HepG2 (cell line): ENCODE measurements around the gene ACSF3. TPM values are rescaled to one million over a fixed set of nuclear protein-coding genes. Genes with fewer than 3 reads are reported as not detected.

Source experiments
- AKAP8 ChIP-seq: sonication (generic); formaldehyde crosslinking; IDR thresholded peaks from 2 replicates; pipeline ENCODE4 v1.5.1; 2020; ENCODE audit warnings: mild to moderate bottlenecking, missing genetic modification reagents
- ATF5 ChIP-seq: sonication (generic); formaldehyde crosslinking; IDR thresholded peaks from 2 replicates; pipeline ENCODE4 v1.4.0; 2020; ENCODE audit warnings: mild to moderate bottlenecking, low read depth, missing genetic modification reagents
- ATF7 ChIP-seq, 2 experiments: fragments of 450-650 bp in 1 of 2; sonication (generic) in 1 of 2; formaldehyde crosslinking in 1 of 2; IDR thresholded peaks; 2 replicates each; pipeline versions ENCODE4 v1.4.0 to v1.6.1; 2016 to 2020; ENCODE audit warnings: antibody characterized with exemption in 1 of 2, mild to moderate bottlenecking in 1 of 2, missing genetic modification reagents in 1 of 2
- ELF1 ChIP-seq: sonication (generic); formaldehyde crosslinking; IDR thresholded peaks from 2 replicates; pipeline ENCODE4 v1.4.0; 2020; ENCODE audit warnings: missing genetic modification reagents
- HES4 ChIP-seq: sonication (generic); formaldehyde crosslinking; IDR thresholded peaks from 2 replicates; pipeline ENCODE4 v1.9.0; 2021; ENCODE audit warnings: mild to moderate bottlenecking, missing genetic modification reagents, borderline replicate concordance
- KDM2A ChIP-seq: sonication (generic); formaldehyde crosslinking; IDR thresholded peaks from 2 replicates; pipeline ENCODE4 v1.4.0; 2020; ENCODE audit warnings: low read depth, missing genetic modification reagents, borderline replicate concordance
- MED8 ChIP-seq: sonication (generic); formaldehyde crosslinking; IDR thresholded peaks from 2 replicates; pipeline ENCODE4 v1.8.1; 2023; ENCODE audit warnings: mild to moderate bottlenecking, missing genetic modification reagents; ENCODE audit not compliant: insufficient replicate concordance
- MTF1 ChIP-seq: sonication (generic); formaldehyde crosslinking; IDR thresholded peaks from 2 replicates; pipeline ENCODE4 v1.5.0; 2020; ENCODE audit warnings: missing genetic modification reagents
- NCOA1 ChIP-seq: sonication (generic); formaldehyde crosslinking; IDR thresholded peaks from 2 replicates; pipeline ENCODE4 v1.9.0; 2021; ENCODE audit warnings: missing genetic modification reagents
- PAF1 ChIP-seq: IDR thresholded peaks from 2 replicates; pipeline ENCODE4 v1.6.1; 2016; ENCODE audit warnings: missing genetic modification reagents, missing compliant biosample characterization
- POGZ ChIP-seq: sonication (generic); formaldehyde crosslinking; IDR thresholded peaks from 2 replicates; pipeline ENCODE4 v1.4.0; 2020; ENCODE audit warnings: mild to moderate bottlenecking, missing genetic modification reagents
- SRSF4 ChIP-seq: fragments of 200-400 bp; formaldehyde crosslinking; IDR thresholded peaks from one replicate; pipeline ENCODE4 v1.6.1; 2018; ENCODE audit warnings: mild to moderate bottlenecking, low read depth, low read length, moderate library complexity; ENCODE audit not compliant: poor library complexity, severe bottlenecking
- TCF12 ChIP-seq, 2 experiments: fragments of 450-650 bp in 1 of 2; sonication (generic) in 1 of 2; formaldehyde crosslinking in 1 of 2; IDR thresholded peaks; 2 replicates each; pipeline versions ENCODE4 v1.6.1 to v1.8.0; 2017 to 2022; ENCODE audit warnings: antibody characterized with exemption in 1 of 2, mild to moderate bottlenecking in 1 of 2, missing genetic modification reagents in 1 of 2, moderate library complexity in 1 of 2
- WIZ ChIP-seq: sonication (generic); formaldehyde crosslinking; IDR thresholded peaks from 2 replicates; pipeline ENCODE4 v1.5.1; 2020; ENCODE audit warnings: mild to moderate bottlenecking, missing genetic modification reagents
- ZFP90 ChIP-seq: sonication (generic); formaldehyde crosslinking; IDR thresholded peaks from 2 replicates; pipeline ENCODE4 v1.8.0; 2022; ENCODE audit warnings: missing genetic modification reagents, mild to moderate bottlenecking, inconsistent platforms, borderline replicate concordance
- ZNF225 ChIP-seq: sonication (generic); formaldehyde crosslinking; IDR thresholded peaks from 2 replicates; pipeline ENCODE4 v1.4.0; 2020; ENCODE audit warnings: mild to moderate bottlenecking, missing genetic modification reagents
- ZNF329 ChIP-seq: sonication (generic); formaldehyde crosslinking; IDR thresholded peaks from 2 replicates; pipeline ENCODE4 v1.9.0; 2021; ENCODE audit warnings: low read depth, mild to moderate bottlenecking, missing genetic modification reagents
- ZNF335 ChIP-seq: sonication (generic); formaldehyde crosslinking; IDR thresholded peaks from 2 replicates; pipeline ENCODE4 v1.4.0; 2020; ENCODE audit warnings: missing genetic modification reagents
- ZNF44 ChIP-seq: sonication (generic); formaldehyde crosslinking; IDR thresholded peaks from 2 replicates; pipeline ENCODE4 v1.5.1; 2020; ENCODE audit warnings: mild to moderate bottlenecking, missing genetic modification reagents
- polyA plus RNA-seq, 8 experiments: library from polyadenylated mRNA; depleted of rRNA in 3 of 8; stranded (reverse) in 7 of 8; unstranded in 1 of 8; fragments of >200 nt; fragmentation: Illumina TruSeq in 4 of 8; extraction: Trizol in 4 of 8; gene quantifications; 2 replicates each; pipeline versions ENCODE4 v1.2.1 to v1.2.3, GENCODE V29; 2011 to 2016; ENCODE audit warnings: low read depth in 4 of 8, missing spikeins in 1 of 8, mixed read lengths in 1 of 8; ENCODE audit not compliant: insufficient read depth in 1 of 8
- total RNA-seq, 5 experiments: library from RNA; depleted of rRNA; stranded (reverse); fragments of >200 nt; fragmentation: Illumina TruSeq; extraction: Trizol; gene quantifications; 2 replicates each; pipeline ENCODE4 v1.2.3, GENCODE V29; 2016; ENCODE audit warnings: low read depth in 1 of 5
- TF ChIP-seq, protein P1 (sequence below): sonication (generic); formaldehyde crosslinking; IDR thresholded peaks from 2 replicates; pipeline ENCODE4 v1.5.0; 2020; ENCODE audit warnings: missing genetic modification reagents
- TF ChIP-seq, protein P2 (sequence below): IDR thresholded peaks from 2 replicates; pipeline ENCODE4 v1.6.1; 2016
- TF ChIP-seq, protein P3 (sequence below): sonication (generic); formaldehyde crosslinking; IDR thresholded peaks from 2 replicates; pipeline ENCODE4 v1.4.0; 2020; ENCODE audit warnings: missing genetic modification reagents
- TF ChIP-seq, protein P4 (sequence below): IDR thresholded peaks from 2 replicates; pipeline ENCODE4 v1.6.1; 2018; ENCODE audit warnings: missing genetic modification reagents
- TF ChIP-seq, protein P5 (sequence below): IDR thresholded peaks from 2 replicates; pipeline ENCODE4 v1.6.1; 2016; ENCODE audit warnings: low read depth

The ACSF3 gene
- total and polyA plus RNA-seq, 2 of the 13 experiments (the other 11 are each of a cell fraction or from before 2014, with no cell fraction given) = 14.9 to 30.6 TPM

- TF ChIP-seq, protein P1, sequence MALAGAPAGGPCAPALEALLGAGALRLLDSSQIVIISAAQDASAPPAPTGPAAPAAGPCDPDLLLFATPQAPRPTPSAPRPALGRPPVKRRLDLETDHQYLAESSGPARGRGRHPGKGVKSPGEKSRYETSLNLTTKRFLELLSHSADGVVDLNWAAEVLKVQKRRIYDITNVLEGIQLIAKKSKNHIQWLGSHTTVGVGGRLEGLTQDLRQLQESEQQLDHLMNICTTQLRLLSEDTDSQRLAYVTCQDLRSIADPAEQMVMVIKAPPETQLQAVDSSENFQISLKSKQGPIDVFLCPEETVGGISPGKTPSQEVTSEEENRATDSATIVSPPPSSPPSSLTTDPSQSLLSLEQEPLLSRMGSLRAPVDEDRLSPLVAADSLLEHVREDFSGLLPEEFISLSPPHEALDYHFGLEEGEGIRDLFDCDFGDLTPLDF (CRISPR knock-in tag) = no peak
- TF ChIP-seq KDM2A (CRISPR knock-in tag) (peak; percentile 37), ZFP90 (peak; percentile 81; the same call in 1 of the 2 replicates), MTF1 (no peak), ZNF44 (CRISPR knock-in tag) (no peak), NCOA1 (CRISPR knock-in tag) (0 out of 2 replicates have a peak, but pooled peaks have one; percentile 33), ZNF335 (CRISPR knock-in tag) (peak; percentile 59; the same call in 1 of the 2 replicates), ATF5 (no peak), POGZ (CRISPR knock-in tag) (no peak), PAF1 (CRISPR knock-in tag) (no peak), ATF7 (IDR thresholded peaks at IDR 0.05) (no peak), ATF7 (CRISPR knock-in tag; IDR thresholded peaks at IDR 0.05) (peak; percentile 41; the same call in 1 of the 2 replicates), HES4 (CRISPR knock-in tag) (peak; percentile 68; the same call in 1 of the 2 replicates), TCF12 (IDR thresholded peaks at IDR 0.05) (no peak), TCF12 (CRISPR knock-in tag; IDR thresholded peaks at IDR 0.05) (0 out of 2 replicates have a peak, but pooled peaks have one; percentile 76), ZNF225 (CRISPR knock-in tag) (0 out of 2 replicates have a peak, but pooled peaks have one; percentile 43), SRSF4 (no peak), ZNF329 (CRISPR knock-in tag) (no peak), AKAP8 (CRISPR knock-in tag) (peak; percentile 47; the same call in 1 of the 2 replicates), WIZ (CRISPR knock-in tag) (0 out of 2 replicates have a peak, but pooled peaks have one; percentile 55), MED8 (CRISPR knock-in tag) (peak; percentile 31), ELF1 (peak; percentile 87)
- TF ChIP-seq, protein P2, sequence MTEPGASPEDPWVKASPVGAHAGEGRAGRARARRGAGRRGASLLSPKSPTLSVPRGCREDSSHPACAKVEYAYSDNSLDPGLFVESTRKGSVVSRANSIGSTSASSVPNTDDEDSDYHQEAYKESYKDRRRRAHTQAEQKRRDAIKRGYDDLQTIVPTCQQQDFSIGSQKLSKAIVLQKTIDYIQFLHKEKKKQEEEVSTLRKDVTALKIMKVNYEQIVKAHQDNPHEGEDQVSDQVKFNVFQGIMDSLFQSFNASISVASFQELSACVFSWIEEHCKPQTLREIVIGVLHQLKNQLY (CRISPR knock-in tag) = 0 out of 2 replicates have a peak, but pooled peaks have one; percentile 18
- TF ChIP-seq, protein P3, sequence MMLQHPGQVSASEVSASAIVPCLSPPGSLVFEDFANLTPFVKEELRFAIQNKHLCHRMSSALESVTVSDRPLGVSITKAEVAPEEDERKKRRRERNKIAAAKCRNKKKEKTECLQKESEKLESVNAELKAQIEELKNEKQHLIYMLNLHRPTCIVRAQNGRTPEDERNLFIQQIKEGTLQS (CRISPR knock-in tag) = no peak
- TF ChIP-seq, protein P4, sequence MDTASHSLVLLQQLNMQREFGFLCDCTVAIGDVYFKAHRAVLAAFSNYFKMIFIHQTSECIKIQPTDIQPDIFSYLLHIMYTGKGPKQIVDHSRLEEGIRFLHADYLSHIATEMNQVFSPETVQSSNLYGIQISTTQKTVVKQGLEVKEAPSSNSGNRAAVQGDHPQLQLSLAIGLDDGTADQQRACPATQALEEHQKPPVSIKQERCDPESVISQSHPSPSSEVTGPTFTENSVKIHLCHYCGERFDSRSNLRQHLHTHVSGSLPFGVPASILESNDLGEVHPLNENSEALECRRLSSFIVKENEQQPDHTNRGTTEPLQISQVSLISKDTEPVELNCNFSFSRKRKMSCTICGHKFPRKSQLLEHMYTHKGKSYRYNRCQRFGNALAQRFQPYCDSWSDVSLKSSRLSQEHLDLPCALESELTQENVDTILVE = no peak
- TF ChIP-seq, protein P5, sequence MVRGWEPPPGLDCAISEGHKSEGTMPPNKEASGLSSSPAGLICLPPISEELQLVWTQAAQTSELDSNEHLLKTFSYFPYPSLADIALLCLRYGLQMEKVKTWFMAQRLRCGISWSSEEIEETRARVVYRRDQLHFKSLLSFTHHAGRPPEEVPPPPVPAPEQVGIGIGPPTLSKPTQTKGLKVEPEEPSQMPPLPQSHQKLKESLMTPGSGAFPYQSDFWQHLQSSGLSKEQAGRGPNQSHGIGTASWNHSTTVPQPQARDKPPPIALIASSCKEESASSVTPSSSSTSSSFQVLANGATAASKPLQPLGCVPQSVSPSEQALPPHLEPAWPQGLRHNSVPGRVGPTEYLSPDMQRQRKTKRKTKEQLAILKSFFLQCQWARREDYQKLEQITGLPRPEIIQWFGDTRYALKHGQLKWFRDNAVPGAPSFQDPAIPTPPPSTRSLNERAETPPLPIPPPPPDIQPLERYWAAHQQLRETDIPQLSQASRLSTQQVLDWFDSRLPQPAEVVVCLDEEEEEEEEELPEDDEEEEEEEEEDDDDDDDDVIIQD (CRISPR knock-in tag) = peak; percentile 65; the same call in 1 of the 2 replicates
These were observed 106.6 kb downstream of the ACSF3 start, which contains the start of gene SLC22A31 (continued) for GRCh38 chr16:89200124-89200849.
